Endothelial cell of umbilical vein (primary cell): ENCODE results near the gene HSD3B7. TPM values are rescaled to one million over a fixed set of nuclear protein-coding genes. Genes with fewer than 3 reads are reported as not detected.

Source experiments
- BruUV-seq: library from RNA; stranded (reverse); fragments of 400-500 nt; replicated peaks from 2 replicates; lab custom pipeline; 2021; lab: Mats Ljungman, UMichigan
- CTCF ChIA-PET: fragments of 300-600, 350-600 bp; sonication (Branson Sonifier 250); formaldehyde crosslinking; loops from one replicate; lab custom pipeline; 2021; ENCODE audit warnings: antibody characterized with exemption, inconsistent platforms; lab: Charles Lee
- POLR2A ChIA-PET: fragments of 300-600, 350-600 bp; sonication (Branson Sonifier 250); formaldehyde crosslinking; loops from one replicate; lab custom pipeline; 2021; ENCODE audit warnings: antibody characterized with exemption, inconsistent platforms; lab: Charles Lee
- DNase-seq: peaks from one replicate; pipeline ENCODE4 v3.0.0-alpha.2; 2011; ENCODE audit warnings: low read depth, low spot score
- FAIRE-seq: peaks from 2 replicates; lab custom pipeline; 2011; peaks lifted over from hg19 to GRCh38; lab: Jason Lieb, UNC
- H2AFZ ChIP-seq: 2 replicates; pipeline ENCODE4 v1.6.0; 2012; ENCODE audit warnings: low read depth, low read length, control low read depth, inconsistent platforms
- H3K27ac ChIP-seq: 2 replicates; pipeline ENCODE4 v1.5.1; 2011; ENCODE audit warnings: low read depth, mild to moderate bottlenecking, control low read depth, low read length, moderate library complexity; ENCODE audit not compliant: insufficient read depth
- H3K27me3 ChIP-seq, 2 experiments: 2 replicates each; pipeline versions ENCODE4 v1.6.0 to v1.6.1; 2011; ENCODE audit warnings: low read length in 2 of 2, mixed read lengths in 1 of 2; ENCODE audit not compliant: control insufficient read depth in 2 of 2, insufficient read depth in 2 of 2
- H3K36me3 ChIP-seq, 2 experiments: 2 replicates in 1 of 2; 3 replicates in 1 of 2; pipeline ENCODE4 v1.5.1; 2011; ENCODE audit warnings: low read length in 2 of 2, mild to moderate bottlenecking in 1 of 2, moderate library complexity in 1 of 2; ENCODE audit not compliant: control insufficient read depth in 2 of 2, insufficient read depth in 2 of 2; ENCODE audit errors: extremely low read depth in 1 of 2
- H3K4me1 ChIP-seq: 3 replicates; pipeline ENCODE4 v1.5.1; 2011; ENCODE audit warnings: mild to moderate bottlenecking, low read length; ENCODE audit not compliant: control insufficient read depth, insufficient read depth; ENCODE audit errors: extremely low read depth
- H3K4me2 ChIP-seq: 2 replicates; pipeline ENCODE4 v1.6.1; 2011; ENCODE audit warnings: low read length, control low read depth, mixed read lengths; ENCODE audit not compliant: insufficient read depth
- H3K4me3 ChIP-seq, 3 experiments: fragments of 200-600 bp in 1 of 3; sonication (generic), shearing (Covaris generic) in 1 of 3; replicated peaks in 1 of 3; 2 replicates each; pipeline ENCODE4 v1.5.1; 2011 to 2016; ENCODE audit warnings: control low read depth in 3 of 3, low read length in 3 of 3, mild to moderate bottlenecking in 2 of 3, inconsistent platforms in 1 of 3, low read depth in 1 of 3, moderate library complexity in 1 of 3; ENCODE audit not compliant: insufficient read depth in 1 of 3
- H3K79me2 ChIP-seq: 2 replicates; pipeline ENCODE4 v1.6.0; 2012; ENCODE audit warnings: low read length, inconsistent platforms; ENCODE audit not compliant: control insufficient read depth, insufficient read depth
- H3K9ac ChIP-seq: replicated peaks from 2 replicates; pipeline ENCODE3; 2011; ENCODE audit warnings: low read length, control low read depth; ENCODE audit not compliant: insufficient read depth; ENCODE audit errors: extremely low read depth
- H3K9me1 ChIP-seq: replicated peaks from 3 replicates; pipeline ENCODE4 v1.6.0; 2011; ENCODE audit warnings: mild to moderate bottlenecking, low read length; ENCODE audit not compliant: control insufficient read depth, insufficient read depth; ENCODE audit errors: extremely low read depth
- H3K9me3 ChIP-seq: replicated peaks from 2 replicates; pipeline ENCODE4 v1.5.1; 2012; ENCODE audit warnings: low read length, inconsistent platforms; ENCODE audit not compliant: control insufficient read depth, insufficient read depth
- H4K20me1 ChIP-seq: replicated peaks from 2 replicates; pipeline ENCODE3; 2011; ENCODE audit warnings: mild to moderate bottlenecking, low read length; ENCODE audit not compliant: control insufficient read depth, insufficient read depth; ENCODE audit errors: extremely low read depth
- CTCF ChIP-seq, 2 donors: IDR thresholded peaks; 1 replicate in 1 of 2; 2 replicates in 1 of 2; pipeline ENCODE4 v1.5.1; 2011; ENCODE audit warnings: low read length in 2 of 2, mild to moderate bottlenecking in 2 of 2, moderate library complexity in 2 of 2, control low read depth in 1 of 2, inconsistent platforms in 1 of 2, low read depth in 1 of 2; ENCODE audit not compliant: insufficient read depth in 1 of 2; ENCODE audit errors: extremely low read depth in 1 of 2
- EZH2 ChIP-seq: IDR thresholded peaks from 2 replicates; pipeline ENCODE4 v1.6.1; 2012; ENCODE audit warnings: borderline replicate concordance, low read depth, mild to moderate bottlenecking, moderate library complexity, low read length, inconsistent platforms; ENCODE audit not compliant: severe bottlenecking
- FOS ChIP-seq: IDR thresholded peaks from 2 replicates; pipeline ENCODE4 v1.6.1; 2011; ENCODE audit warnings: mild to moderate bottlenecking, low read length, moderate library complexity, borderline replicate concordance; ENCODE audit not compliant: insufficient read depth
- GATA2 ChIP-seq: IDR thresholded peaks from 2 replicates; pipeline ENCODE4 v1.7.0; 2011; ENCODE audit warnings: low read depth, mild to moderate bottlenecking, moderate library complexity, mixed read lengths, low read length; ENCODE audit not compliant: insufficient read length, insufficient read depth
- JUN ChIP-seq: IDR thresholded peaks from 2 replicates; pipeline ENCODE4 v1.6.1; 2011; ENCODE audit warnings: borderline replicate concordance, low read depth; ENCODE audit not compliant: insufficient read length, insufficient read depth
- MYC ChIP-seq: IDR thresholded peaks from one replicate; pipeline ENCODE4 v1.6.1; 2011; ENCODE audit warnings: mild to moderate bottlenecking, low read depth, low read length
- POLR2A ChIP-seq: IDR thresholded peaks from 2 replicates; pipeline ENCODE4 v1.6.1; 2012; ENCODE audit warnings: low read depth, mild to moderate bottlenecking, control low read depth, low read length
- POLR2AphosphoS5 ChIP-seq: IDR thresholded peaks from 2 replicates; pipeline ENCODE4 v1.6.1; 2012; ENCODE audit warnings: low read depth, mild to moderate bottlenecking, control low read depth, low read length, moderate library complexity; ENCODE audit not compliant: insufficient read depth
- dilution Hi-C: fragments of 300-500 bp; cut with MboI; formaldehyde crosslinking; loops from one replicate; pipeline ENCODE4 v1.15.0; 2019; ENCODE audit warnings: low sequenced_read_pairs; ENCODE audit not compliant: extremely low pct_ligation_motif_present
- intact Hi-C: fragments of 100-400 bp; cut with micrococcal nuclease; formaldehyde crosslinking; loops from one replicate; pipeline ENCODE4 v1.10.0; 2022
- polyA plus RNA-seq, 4 experiments: library from polyadenylated mRNA; depleted of rRNA in 3 of 4; stranded (reverse) in 3 of 4; unstranded in 1 of 4; fragments of >200 nt; gene quantifications; 2 replicates each; pipeline versions ENCODE4 v1.2.1 to v1.2.3, GENCODE V29; 2011 to 2012; ENCODE audit warnings: missing spikeins in 1 of 4
- total RNA-seq: library from RNA; stranded (reverse); gene quantifications from 2 replicates; pipeline ENCODE4 v1.2.3, GENCODE V29; 2021
- TF ChIP-seq, protein P1 (sequence below): IDR thresholded peaks from 2 replicates; pipeline ENCODE4 v1.6.1; 2011; ENCODE audit not compliant: insufficient read depth, insufficient read length

The HSD3B7 gene
- total and polyA plus RNA-seq, 2 donors (not counting 3 experiments of a cell fraction or from before 2014, with no cell fraction given), result 3.5 to 4.8 TPM

DNA sequence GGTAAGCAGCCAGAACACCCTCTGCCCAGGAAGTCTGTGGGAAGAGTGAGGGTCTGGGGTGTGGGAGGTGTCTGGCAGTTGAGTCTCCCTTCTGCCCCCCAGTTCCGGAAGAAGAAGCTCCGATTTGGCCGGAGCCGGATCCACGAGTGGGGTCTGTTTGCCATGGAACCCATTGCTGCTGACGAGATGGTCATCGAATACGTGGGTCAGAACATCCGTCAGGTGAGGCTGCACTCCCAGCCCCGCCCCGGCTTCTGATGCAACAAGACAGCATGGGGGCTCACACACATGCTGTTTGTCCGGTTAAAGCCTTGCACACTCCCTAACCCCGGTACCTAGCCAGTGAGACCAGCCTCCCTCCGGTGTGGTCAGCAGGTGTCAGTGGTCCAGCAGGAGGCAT lies 4.0 kb upstream of the HSD3B7 start:
- no peaks in the 10 kb centered on the region for H3K27me3 ChIP-seq
- no peaks in the 10 kb centered on the region for H3K9me1 ChIP-seq
- BruUV-seq, result no TSS peak
- H4K20me1 ChIP-seq, result no peaks in the 10 kb centered on the region
- dilution Hi-C loops (no loop called here), intact Hi-C loops (loop anchor here (10.0 kb wide), 1 partner anchor 714 kb away; no protein-coding TSS in a partner anchor)
- ChIA-PET CTCF (interaction anchor here (3.2 kb wide), 1 partner anchor 463 kb away, joined by 18 read pairs; the partner anchor contains the start of gene ZNF843), POLR2A (no interaction called here)
- DNase-seq (no peak), FAIRE-seq (no peak)
- no peak overlapping the region for H3K4me3 ChIP-seq
- TF ChIP-seq CTCF (IDR thresholded peaks at IDR 0.05; ENCODE audit: extremely low read depth in 1 of 2, insufficient read depth in 1 of 2, low read depth in 1 of 2, low read length in 2 of 2) (no peak), MYC (no peak), FOS (no peak), EZH2 (no peak), GATA2 (no peak), JUN (no peak), POLR2A (no peak), POLR2AphosphoS5 (no peak)
- TF ChIP-seq, protein P1, sequence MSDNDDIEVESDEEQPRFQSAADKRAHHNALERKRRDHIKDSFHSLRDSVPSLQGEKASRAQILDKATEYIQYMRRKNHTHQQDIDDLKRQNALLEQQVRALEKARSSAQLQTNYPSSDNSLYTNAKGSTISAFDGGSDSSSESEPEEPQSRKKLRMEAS, result no peak
- H3K79me2 ChIP-seq, result no peaks in the 10 kb centered on the region
- H3K9ac ChIP-seq, result no peak overlapping the region
- no peaks in the 10 kb centered on the region for H3K4me1 ChIP-seq
- no peaks in the 10 kb centered on the region for H3K9me3 ChIP-seq
- H3K4me2 ChIP-seq, result no peak overlapping the region
- H3K36me3 ChIP-seq, result peaks cover 8 to 32% of the 10 kb centered on the region in 2 experiments
- H3K27ac ChIP-seq, result no peak overlapping the region
- no peak overlapping the region for H2AFZ ChIP-seq
